Iris pigment epithelial cell (primary cell): ENCODE measurements around the gene SPHK2.
"Not testable (repeated sequence)": the region's sequence is repeated elsewhere in the genome, so short reads cannot be mapped to it uniquely, and the experiment has no call there.

Experiments
- DNase-seq: peaks from one replicate; pipeline ENCODE4 v3.0.0-alpha.2; 2011; ENCODE audit warnings: low read depth

The SPHK2 gene

GRCh38 chr19:48624067-48624594, 4.8 kb downstream of the SPHK2 start:
- DNase-seq = peak; percentile 98

DNA sequence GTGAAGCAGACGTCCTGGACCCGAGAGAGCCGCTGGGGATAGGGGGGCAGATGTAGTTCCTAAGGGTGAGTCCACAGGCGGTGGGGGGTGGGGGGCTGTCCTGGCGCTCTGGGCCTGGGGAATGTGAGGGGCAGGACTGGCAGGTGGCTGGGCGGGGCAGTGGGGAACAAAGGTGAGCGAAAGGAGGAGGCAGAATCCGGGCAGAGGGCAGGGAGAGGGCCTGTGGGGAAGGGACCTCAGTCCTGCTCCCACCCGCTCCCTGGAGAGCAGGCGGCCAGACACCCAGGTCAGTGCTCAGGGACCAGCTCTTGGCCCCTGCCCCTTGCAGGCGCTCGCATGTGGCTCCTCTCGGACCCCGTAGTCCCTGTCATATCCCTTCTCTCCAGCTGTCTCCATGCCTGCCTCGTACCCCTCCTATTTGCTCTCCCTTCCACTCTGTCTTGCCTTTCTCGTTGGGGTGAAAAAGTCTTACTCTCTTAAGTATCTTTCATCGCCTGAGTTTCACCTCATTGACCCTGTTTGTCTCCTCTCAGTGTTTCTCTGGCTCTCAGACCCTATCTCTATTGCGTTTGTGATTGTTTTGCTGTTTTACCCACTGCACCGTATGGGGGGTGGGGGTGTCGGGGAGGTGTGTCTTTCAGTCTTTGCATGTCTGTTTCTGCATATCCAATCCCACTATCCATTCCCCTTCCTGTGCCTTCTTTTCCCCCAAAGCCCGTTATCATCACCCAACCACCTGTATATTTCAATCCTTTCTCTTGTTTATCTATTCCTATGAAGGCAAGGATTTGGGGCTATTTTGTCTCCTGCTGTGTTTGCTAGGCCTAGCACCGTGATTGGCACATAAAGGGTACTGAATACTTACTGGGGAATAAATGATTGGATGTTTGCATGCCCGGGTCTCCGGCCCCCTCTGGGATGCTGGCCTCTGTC, 5.8 kb downstream of the SPHK2 start:
- DNase-seq = no peak

DNA sequence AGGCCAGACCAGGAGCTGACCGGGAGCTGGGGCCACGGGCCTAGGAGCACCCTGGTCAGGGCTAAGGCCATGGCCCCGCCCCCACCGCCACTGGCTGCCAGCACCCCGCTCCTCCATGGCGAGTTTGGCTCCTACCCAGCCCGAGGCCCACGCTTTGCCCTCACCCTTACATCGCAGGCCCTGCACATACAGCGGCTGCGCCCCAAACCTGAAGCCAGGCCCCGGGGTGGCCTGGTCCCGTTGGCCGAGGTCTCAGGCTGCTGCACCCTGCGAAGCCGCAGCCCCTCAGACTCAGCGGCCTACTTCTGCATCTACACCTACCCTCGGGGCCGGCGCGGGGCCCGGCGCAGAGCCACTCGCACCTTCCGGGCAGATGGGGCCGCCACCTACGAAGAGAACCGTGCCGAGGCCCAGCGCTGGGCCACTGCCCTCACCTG, 6.6 kb downstream of the SPHK2 start:
- no peak for DNase-seq

- DNase-seq = no peak
These were observed 8.0 kb downstream of the SPHK2 start for GRCh38 chr19:48627201-48627864.

DNA sequence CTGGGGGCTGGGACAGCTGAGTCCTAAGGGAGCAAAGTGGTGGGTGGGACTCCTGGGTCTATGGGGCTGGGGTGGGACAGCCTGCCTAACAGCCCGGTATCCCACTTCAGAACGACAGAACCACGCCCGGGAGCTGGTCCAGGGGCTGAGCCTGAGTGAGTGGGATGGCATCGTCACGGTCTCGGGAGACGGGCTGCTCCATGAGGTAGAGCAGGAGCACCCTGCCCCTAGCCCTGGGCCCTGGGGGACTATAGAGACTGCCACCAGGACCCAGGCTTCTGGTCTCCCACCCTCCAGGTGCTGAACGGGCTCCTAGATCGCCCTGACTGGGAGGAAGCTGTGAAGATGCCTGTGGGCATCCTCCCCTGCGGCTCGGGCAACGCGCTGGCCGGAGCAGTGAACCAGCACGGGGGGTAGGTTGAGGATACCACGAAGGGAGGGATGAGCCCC, 8.6 kb downstream of the SPHK2 start:
- no peak for DNase-seq

GRCh38 chr19:48628486-48629296, 9.4 kb downstream of the SPHK2 start:
- DNase-seq = no peak

- DNase-seq = no peak
These were observed 9.9 kb downstream of the SPHK2 start for GRCh38 chr19:48629297-48629598.

- peak; percentile 67 for DNase-seq
These were observed 10.4 kb downstream of the SPHK2 start for GRCh38 chr19:48629599-48630295.

- DNase-seq = peak; percentile 46
These were observed 11.2 kb downstream of the SPHK2 start for GRCh38 chr19:48630296-48631063.

DNA sequence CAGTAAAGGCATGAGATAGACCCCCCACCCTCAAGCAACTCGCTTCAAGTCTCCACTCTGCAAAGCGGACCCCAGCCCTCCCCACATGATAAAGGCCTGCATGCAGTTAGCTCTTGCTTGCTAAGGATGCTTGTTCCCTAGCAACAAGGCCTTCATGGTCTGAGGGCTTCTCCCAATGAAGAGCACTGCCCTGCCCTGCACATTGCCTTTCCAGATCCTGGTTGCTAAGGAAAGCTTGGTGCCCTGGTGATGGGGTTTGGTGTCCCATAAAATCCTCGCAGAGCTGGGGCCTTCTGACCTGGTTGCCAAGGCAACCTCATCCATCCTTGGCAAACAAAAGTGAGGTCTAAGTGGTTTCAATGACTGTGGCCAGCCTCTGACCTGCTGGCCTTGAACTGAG, 11.9 kb downstream of the SPHK2 start:
- no peak for DNase-seq

DNA sequence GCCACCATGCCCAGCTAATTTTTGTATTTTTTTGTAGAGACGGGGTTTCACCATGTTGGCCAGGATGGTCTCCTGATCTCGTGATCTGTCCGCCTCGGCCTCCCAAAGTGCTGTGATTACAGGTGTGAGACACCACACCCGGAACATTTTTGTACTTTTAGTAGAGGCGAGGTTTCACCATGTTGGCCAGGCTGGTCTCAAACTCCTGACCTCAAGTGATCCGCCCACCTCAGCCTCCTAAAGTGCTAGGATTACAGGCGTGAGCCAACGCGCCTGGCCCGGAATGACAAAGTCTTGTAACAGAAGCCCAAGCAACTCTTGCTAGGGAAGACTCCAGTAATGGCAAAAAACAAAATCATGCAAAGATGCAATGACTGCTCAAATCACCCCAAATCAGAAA, 13.0 kb downstream of the SPHK2 start:
- not testable (repeated sequence) for DNase-seq

GRCh38 chr19:48632692-48633147, 13.4 kb downstream of the SPHK2 start:
- no peak for DNase-seq

DNA sequence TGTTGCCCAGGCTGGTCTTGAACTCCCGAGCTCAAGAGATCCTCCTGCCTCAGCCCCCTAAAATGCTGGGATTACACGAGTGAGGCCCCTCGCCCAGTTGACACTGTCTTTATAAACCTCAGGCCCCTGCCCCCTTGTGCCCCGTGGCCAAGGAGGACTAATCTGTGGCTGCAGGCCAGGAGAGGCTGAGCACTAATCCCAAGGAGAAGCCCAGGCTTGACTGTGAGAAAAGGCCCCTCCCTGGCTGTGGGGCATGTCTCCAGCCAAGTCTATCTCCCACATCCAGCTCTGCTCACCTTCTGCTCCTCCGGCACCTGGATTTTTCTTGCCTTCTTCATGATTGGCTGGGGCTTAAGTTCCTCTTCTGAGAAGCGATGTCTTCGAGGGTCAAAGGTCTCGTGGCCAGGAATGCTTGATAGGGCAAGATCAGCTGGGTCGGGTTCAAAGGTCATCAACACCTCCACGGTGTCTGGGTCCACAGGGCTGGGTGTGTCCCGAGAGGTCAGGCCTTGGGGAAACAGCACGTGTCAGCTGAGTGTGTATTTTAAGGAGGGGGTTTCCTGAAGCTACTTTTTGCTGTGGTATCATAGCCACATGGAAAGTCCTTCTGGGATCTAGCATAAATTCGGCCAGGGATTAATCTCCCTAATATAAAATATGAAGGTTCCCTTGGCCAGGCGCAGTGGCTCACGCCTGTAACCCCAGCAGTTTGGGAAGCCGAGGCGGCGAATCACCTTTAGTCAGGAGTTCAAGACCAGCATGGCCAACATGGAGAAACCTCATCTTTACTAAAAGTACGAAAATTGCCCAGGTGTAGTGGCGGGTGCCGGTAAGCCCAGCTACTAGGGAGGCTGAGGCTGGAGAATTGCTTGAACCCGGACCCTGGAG, 14.1 kb downstream of the SPHK2 start:
- no peak for DNase-seq

DNA sequence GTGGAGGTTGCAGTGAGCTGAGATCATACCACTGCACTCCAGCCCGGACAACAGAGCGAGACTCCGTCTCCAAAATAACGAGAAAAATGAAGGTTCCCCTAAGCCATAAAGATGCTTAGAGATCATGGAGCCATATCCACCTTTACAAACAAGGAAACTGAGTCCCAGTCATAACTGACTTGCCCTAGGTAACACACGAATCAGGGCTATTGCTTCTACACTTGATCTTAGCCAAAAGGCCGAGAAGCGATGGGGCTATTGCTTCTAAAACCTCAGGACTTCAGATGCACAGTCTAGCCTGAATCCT, 14.7 kb downstream of the SPHK2 start:
- no peak for DNase-seq

DNA sequence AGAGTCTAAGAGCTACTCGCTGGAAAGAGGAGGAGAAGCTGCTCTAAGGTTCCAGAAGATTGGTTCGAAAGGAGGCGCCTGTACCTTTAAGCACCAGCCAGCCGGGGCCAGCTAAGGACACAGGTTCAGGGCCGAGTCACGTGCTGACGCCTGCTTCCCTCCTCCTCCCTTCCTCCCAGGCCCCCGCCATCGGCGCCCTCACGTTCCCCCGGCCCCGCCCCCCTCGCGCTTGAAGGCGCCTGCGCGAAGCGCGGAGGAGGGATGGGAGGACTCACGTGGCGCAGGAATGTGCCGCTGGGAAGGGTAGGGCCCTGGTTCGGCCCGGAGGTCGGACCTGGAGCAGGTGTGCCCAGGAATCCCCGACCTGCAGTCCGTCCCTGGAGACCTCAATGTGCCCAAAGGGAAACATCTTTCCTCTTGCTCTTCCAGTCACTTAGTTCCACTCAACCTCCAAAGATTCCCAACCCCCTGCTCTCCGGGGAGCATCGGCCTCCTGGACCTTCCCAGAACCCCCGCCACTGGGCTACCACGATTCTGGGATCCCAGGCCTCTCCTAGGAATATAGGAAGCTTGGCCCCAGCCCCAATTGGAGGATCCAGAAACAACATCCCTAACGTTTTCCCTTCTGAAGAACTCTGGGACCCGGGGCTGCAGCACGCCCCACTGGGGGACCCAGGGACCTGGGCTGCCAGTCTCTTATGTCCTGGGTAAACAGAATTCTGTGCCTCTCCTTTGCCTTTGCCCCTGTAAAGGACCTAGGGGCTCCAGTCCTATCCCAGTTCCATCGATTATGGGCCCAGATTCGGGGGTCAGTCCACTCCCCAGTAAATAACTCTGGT, 15.3 kb downstream of the SPHK2 start:
- DNase-seq = peak; percentile 93

DNA sequence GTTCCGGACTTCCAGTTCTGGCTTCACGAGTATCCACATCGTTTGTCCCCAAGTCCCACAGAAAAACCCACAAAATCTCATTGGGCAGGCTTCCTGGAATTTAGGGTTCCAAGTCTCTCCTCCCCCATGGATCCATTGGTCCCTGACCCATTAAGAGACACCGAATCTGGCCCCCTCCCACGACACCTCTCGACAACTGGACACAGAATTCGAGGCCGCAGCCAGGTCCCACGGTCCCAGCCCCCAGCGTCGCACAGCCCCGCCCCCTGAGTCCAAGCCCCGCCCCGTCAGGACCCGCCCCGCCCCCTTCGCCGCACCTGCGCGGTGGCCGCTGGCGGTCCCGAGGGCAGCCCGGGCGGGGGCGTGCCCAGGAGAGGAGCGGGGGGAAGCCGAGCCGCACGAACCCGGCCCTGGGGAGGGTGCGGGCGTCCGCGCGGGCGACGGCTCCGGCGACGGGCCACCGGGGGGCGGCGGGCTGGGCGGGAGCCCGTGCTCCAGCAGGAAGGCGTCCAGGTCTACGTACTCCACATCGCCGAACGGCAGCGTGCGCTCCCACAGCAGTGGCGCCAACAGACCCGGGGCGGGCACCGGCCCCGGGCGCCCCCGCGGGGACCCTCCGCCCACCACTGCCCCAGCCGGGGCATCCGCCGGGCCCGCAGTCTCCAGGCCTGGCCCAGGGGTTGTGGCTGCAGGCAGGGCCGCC, 16.1 kb downstream of the SPHK2 start:
- DNase-seq = no peak

- no peak for DNase-seq
These were observed 16.9 kb downstream of the SPHK2 start for GRCh38 chr19:48635966-48636858.
